ENCODE measurements around the gene DPY19L1.

DNA sequence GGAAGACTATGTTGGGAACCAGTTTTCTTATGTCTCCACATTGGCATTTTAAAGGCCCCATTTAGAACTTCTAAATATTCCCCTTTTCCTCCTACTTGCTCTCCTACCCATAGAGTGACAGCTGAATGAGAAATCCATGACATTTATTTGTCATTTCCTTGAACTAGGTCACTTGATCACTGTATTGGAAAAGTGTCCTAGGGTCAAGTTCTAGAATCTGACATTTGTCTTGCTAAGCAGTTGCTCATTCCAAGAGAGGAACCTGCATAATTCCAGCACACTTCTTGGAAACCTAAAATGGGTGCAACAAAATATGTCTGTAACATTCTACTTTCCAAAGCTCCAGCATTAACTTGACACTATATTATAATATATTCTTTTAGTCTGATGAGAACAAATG, 3.6 kb upstream of the DPY19L1 start:
- TF ChIP-seq USF1 (IDR thresholded peaks at IDR 0.05) (no peak), TAF1 (IDR thresholded peaks at IDR 0.05; ENCODE audit: low read depth) (no peak), MAX (IDR thresholded peaks at IDR 0.05) (no peak), FOXM1 (IDR thresholded peaks at IDR 0.05; ENCODE audit: borderline replicate concordance, low read depth) (no peak), EP300 (IDR thresholded peaks at IDR 0.05; ENCODE audit: borderline replicate concordance) (no peak), REST (IDR thresholded peaks at IDR 0.05; ENCODE audit: low read depth) (no peak), RAD21 (IDR thresholded peaks at IDR 0.05; ENCODE audit: low read depth) (no peak), TCF12 (IDR thresholded peaks at IDR 0.05; ENCODE audit: low read depth) (no peak)
